Activated CD4-positive, alpha-beta T cell treated with anti-CD3 and anti-CD28 coated beads, Interleukin-2, Interleukin-6, amounts not matched to agents 100 ng/mL and 50 ng/mL, durations not matched to agents 16 hours and 8 hours (primary cell): Measurements from ENCODE around the gene MROH2A.

Source experiments
- DNase-seq: peaks from one replicate; pipeline ENCODE4 v3.0.0-alpha.2; 2020

Gene MROH2A

DNA sequence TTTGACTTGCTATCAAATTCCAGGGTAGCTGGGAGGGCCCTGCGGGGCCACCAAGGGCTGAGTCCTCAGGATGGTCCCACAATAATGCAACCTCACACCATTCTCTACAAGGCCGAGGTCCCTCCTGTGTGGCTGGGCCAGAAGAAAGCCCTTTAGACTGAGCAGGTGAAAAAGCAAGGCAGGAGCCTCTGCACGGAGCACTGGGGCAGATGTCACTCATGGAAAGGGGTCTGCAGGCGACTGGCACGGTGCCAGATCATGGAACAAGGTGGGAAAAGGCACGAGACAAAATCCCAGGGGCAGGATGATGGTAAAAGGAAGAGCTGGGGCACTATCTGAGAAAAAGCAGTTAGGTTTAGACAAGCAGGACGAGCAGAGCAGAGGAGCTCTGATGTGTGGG is 60.1 kb downstream of the MROH2A start:
- no peak for DNase-seq

DNA sequence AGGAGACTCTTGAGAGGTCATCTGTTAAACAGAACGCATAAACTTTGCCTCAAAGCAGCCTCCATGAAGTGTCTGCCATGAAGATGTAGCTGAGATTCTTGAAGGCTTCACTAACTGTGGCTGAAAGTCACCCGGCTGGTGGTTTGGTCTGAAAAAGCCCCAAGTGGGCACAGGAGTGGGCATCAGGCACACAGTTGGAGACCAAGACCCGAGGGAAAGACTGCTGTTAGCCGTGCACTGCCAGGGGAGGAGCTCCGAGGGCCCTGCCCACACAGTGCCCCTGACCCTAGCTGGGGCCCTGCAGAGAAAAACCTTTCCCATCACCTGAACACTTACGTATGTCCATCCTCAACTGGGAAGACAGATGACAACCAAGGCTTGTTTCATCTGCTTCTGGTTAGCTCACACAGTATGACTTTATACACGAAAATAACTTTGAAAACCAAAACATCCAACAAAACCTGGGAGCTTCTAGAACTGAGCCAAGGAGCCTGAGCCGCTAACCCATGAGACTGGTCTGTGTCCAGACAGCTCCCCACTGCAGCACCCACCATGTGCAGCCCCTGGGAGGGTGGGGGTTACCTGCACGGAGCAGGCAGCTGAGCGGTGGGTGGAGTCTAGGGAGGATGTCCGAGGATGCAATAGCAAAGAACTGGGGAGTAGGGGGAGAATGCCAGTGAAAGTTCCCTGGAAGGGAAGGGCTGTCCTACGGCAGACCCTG is 60.8 kb downstream of the MROH2A start:
- no peak for DNase-seq

DNA sequence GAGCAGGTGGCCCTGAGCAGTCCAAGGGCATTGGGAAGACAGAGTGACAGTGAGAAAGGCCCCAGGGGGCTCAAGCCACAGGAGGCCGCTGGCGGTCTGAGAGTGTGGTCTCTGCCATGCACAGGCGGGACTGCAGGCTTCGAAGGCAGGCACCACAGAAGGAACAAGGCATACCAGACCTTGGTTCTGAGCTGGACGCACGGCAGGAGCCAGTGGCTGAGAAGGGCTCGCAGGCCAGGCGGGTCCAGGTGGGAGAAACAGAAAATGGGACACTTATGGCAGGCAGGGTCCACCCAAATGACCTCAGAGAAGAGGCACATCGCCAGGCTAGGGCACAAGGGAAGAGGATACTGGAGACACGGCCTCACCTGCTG is 61.3 kb downstream of the MROH2A start:
- DNase-seq = no peak

DNA sequence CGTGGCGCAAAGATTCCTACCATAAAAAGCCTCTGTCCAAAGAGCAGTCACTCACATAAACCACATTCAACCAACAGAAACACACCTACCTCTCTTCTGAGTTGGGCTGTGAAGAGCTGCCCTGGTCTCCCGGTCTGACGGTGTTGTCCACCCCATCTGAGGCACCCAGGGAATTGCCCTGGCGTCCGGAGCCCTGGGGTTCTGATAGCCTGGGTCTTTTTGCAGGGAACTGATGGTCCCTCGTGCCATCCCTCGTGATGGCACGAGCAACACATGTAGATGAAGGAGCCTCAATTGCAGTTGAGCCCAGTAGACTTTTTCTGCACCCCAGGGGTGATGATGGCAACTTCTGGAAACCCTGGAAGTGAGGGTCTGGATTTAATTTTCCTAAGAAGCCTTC is 62.4 kb downstream of the MROH2A start:
- DNase-seq = no peak

DNA sequence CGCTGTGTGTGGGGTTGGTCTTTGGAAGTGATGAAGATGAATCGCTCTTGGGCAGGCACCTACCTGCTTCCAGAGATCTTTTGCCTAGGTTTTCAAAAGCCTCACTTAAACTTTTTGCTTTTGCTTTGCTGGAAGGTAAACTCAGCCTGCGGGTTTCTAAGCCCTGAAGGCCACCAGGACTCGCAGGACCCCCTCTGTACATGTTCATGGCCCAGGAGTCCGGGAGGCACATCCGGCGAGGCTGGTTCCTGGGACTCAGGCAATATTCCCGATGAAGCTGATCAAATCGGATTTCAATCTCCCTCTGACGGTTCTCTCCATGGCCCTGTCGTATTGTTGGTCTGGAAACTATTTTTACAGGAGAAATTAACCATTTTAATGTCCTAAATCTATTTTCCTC is 63.1 kb downstream of the MROH2A start:
- no peak for DNase-seq

DNA sequence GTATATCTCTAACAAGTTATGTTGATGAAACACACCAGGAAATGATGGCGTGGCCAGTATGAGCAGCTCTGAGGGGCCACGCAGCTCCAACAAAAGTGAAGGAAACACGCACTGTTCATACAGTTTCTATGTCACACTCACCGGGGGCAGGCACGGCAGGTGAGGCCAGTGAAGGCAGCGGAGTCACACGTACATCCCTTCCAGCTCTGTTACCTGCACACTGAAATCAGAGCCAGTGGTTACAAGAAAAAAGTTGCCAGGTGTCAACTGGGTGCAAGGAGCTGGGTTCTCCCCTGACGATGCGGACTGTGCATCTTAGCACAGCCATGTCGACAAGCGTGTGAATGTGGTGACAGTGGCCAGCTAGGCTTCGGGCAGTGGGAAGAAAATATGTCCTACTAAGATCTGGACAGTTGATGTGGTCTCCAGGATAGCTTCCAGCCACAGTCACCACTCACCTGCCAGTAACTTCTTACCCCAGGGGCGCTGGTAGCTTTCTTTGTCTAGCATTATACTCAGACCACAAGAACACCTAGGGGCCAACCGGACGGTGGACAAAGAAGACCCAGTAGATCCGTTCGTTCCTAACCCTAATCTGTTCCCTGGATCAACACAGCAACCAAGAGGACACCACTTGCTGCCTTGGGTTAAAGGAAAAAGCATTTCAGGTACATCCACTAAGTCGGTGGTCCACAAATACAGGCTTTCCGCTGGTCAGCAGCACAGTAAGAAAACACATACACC is 66.1 kb downstream of the MROH2A start:
- DNase-seq = no peak

DNA sequence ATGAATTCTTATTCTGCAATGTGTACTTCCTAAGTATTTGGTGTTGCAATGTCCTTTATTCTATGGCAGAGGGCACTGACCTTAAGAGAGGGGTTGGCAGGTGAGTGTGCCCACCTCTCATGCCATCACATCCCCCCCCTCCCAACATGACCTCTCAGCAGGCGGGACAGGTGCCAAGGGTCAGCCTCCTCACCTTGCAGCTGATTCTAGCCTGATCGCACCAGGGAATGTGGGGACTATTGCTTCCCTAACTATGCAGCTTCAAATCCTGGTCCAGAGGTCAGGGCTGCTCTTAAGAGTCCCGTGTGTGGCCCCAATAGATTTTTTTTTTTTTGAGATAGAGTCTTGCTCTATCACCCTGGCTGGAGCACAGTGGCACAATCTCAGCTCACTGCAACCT is 66.7 kb downstream of the MROH2A start:
- no peak for DNase-seq

DNA sequence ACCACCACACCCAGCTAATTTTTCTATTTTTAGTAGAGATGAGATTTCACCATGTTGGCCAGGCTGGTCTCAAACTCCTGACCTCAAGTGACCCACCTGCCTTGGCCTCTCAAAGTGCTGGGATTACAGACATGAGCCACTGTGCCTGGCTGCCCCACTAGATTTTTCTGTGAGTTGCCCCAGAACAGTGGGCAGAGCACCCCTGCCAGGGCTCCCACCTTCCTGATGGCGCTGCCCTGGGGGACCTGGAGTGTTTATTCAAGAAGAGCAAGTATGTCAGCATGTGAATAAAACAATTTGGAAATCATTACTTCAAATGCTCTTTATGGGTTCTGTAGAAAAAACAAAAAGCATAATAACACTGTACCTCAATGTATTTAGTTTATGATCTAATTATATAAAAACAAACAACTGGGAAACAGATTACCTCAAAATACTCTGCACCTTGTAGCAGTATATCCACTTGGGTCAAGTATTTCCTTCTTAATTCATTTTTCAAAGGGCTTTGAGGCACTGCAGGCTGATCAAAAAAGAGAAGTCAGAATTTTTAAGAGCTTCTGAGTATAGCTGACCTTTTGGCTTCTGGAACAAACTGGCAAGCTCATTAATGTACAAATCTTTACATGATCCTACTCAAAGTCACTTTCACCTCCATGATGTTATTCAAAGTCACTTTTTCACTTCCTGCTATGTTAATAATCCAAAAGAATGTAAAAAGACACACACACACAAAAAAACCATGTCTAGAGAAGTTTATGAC is 67.4 kb downstream of the MROH2A start:
- DNase-seq = no peak

DNA sequence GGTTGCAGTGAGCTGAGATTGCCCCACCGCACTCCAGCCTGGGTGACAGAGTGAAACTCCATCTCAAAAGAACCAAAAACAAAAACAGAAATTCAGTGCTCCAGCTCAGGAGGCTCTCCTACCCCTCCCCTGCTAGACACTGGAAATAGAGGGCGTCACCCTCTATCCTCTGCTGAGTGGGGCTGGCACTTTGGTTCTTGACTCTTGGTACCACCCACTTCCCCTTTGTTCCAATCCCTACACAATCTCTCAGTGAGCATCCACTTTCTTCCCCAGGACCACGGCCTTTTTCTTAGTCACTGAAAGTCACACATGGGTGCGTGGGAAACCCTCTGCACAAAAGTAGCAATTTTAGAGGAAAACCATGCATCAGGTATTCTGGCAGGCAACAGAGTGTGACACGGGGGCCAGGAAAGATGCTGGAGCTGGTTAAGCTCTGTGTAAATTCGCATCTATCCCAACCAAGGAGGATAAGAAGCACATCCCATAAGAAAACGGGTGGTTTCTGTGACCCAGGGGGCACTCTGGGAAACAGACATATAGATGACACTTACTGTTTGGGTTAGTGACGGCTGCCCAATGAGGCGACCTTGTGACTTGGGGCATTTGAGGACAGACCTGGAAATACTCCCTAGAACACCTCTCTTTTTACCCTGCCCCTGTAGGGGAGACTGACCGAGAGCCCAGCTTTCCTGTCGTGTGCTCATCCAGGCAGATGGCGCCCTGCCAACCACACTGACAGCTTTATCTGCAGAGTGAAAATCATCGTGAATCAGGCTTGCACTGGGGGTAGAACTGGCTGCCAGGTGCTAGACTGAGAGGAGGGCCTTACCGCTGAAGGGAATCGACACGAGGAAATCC is 68.5 kb downstream of the MROH2A start:
- DNase-seq = no peak

DNA sequence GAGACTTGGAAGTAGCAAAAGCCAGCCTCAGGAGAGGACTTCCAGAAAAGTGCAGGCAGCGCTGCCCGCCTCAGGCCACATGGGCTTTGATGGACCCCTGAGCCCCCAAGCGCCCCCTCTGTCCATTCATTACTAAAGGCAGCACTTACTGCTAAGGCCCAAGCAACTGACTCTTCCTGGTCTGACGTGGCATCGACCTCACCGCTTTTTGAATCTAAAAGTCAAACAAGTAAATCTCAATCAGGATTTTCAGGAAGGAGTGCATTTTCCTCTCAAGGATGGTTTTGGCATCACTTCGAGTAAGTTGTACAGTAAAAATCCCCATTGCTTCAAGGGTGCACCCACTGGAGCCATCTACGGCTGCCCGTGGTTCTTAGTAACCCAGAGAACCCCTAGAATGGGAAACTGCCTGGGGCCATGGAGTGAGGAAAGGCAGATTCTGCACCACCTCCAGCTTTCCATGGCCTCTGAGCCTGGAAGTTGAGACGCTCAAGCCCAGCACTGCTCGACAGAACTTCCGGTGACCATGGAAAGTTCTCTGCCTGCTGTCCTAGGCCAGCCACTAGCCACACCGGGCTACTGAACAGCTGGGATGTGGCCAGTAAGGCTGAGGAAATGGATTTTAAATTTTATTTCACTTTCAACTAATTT is 69.2 kb downstream of the MROH2A start:
- DNase-seq = no peak

DNA sequence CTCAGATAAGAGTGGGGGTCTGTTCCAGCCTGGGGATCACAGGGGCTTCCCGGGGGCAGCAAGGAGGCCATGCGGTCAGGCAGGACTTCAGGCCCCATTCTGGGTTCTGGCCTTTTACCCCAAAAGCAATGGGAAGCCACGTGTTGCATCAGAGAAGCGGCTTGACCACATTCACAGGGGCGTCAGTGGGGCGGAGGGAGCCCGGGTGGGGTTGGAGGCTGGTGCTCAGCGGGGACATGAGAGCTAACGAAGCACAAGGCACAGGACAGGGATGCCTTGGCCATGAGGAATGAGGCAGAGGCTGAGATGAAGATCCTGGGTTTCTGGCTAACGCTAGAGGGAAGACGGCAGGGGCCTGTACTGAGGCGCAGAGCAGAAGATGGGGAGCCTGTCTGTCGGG is 70.1 kb downstream of the MROH2A start:
- DNase-seq = no peak

DNA sequence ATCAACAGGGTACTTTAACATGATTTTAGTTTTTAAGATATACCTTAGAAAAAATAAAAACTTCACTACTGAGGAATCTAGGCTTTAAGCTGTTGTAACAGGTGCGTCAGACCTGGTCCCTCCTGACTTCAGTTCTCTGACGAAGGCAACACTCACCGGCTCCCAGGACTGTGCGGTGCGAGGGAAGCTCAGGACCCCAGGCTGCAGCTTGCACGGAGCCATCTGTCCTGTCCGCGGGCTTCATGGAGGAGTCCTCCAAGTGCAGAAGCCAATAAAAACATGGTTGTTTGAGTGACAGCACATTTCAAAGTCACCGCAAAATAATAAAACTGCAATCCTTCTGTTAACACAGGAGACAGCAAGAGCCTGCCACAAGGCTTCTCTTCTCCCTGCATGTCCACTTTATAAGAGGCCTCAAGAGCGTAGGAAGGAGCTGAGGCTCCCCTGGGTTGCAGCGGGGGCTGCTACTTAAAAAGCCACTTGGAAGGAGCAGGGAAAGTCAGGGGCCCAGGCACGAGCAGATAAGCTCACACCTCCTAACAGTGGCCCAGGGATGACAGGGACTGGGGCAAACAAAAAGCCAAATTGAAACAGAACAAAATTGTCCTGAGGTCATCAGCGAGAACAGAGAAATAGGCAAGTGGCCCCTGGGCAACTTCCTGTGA is 71.6 kb downstream of the MROH2A start:
- DNase-seq = no peak

DNA sequence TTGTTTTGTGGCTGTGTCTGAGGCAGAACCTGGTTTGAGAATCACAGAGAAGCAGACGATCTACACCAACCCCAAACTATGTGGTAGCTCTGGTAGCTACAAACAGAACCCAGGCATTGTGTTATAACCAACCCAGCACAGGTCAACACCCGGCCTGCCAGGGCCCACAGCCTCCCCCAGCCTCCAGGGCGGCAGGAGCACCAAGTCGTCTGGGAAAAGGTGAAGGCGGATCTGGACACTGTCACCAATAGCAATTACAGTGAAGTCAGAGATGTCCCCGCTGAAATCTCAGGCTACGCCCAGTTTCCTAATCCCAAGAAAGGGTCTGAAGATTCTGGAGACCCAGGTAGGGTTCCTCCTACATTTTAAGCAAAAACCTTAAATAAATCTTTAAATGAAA is 72.6 kb downstream of the MROH2A start:
- DNase-seq = no peak

DNA sequence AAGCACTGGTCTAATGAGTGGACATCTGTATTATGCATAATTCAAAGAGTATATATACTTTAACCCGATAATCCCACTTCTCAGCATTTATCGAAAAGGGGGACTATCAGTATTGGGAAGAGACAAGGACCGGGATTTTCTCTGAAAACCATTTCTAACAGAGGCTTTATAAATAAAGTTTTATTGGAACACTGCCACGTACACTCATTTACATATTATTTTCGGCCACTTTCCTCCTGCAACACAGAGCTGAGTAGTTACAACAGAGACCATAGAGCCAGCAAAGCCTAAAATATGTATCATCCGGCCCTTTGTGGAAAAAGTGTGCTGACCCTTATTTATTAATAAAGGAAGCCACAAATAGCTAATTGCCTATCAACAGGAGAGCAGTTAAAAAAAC is 73.0 kb downstream of the MROH2A start:
- DNase-seq = no peak

DNA sequence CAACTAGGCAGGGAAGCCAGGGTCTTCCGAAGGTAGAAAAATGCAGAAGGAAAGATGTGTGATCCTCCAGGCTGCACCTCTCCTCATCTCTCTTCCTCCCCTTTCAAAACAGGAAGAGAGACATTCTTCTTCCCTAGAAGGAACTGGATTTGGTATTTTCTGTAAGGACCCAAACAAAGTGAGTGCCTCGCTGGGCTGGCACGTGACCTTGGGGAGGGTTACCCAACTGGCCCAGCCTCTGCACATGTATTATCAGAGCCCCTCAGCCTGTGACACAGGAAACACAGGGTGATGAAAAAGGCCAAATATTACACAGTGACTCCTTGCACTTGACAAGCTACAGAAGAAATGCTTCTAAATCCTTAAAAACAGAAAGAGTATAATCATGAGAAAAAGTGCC is 73.9 kb downstream of the MROH2A start:
- no peak for DNase-seq

DNA sequence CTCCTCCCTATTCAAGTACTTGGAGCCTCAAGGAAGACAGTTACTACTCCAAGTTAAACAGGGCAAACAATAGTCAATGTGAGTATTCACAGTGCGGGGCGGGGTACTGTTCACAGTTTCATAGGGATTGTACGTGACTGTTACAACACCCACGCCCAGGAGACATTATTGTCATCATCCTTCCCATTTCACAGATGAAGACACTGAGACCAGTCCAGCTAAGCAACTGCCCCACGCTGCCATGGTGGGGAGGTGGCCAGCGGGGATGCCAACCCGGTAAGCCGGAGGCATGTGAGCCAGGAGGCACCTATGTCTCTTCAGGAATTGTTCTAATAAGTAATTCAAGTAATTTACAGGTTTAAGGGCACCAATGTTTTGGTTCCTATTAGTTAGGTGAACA is 75.2 kb downstream of the MROH2A start:
- no peak for DNase-seq

DNA sequence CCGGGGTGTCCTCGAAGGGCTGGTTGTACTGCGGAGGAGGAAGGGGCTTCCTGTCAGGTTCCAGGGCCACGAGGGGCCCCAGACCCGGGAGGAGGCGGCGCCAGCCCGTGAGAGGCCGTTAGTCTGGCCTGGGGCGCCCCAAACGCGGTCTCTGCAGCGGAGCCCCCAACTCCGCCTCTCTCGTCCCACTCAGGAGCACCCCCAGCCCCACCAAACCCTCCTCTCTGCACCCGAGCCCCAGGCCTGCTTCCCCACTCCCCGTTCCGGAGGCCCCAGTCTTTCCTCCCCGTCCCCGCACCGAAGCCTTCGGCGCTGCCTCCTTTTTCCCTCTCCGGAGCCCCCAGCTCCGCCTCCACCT is 75.7 kb downstream of the MROH2A start:
- DNase-seq = no peak

DNA sequence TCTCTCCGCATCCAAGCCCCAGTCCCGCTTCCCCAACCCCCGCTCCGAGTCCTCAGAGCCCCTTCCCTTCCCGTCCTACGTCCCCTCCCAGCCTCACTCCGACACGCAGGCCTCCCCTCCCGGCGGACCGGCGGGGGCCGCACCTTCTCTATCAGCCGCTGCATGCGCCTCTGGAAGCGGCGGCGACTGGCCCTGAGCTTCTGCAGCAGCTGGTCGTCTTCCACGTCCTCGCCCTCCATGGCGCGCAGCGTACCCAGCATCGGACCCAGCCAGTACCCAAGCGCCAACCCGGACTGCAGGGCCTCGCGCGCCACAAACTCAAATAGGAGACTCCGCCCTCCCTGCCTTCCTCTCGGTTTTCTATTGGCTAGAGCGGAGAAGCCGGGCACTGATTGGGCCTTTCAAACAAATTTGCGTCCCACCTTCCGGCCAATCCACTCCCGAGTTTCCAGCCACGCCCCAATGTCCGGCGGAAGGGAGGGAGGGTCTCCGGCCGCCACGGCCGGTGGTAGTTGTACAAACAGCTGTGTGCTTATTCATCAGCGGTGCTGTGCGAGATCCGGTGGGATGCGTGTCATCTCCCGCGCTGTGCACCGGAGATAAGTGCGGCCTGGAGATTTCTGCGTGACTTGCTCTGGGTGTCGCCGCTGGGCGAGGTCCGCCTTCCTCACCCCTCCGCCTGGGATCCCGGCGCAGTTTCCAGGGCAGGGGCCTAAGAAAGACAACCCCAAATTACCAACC is 76.3 kb downstream of the MROH2A start, which contains the start of gene HJURP:
HJURP (minus strand) TSS at position 295 of the 741 bp plus-strand sequence; CDS start at position 260, 35 bp downstream.
- DNase-seq = peak; percentile 98

DNA sequence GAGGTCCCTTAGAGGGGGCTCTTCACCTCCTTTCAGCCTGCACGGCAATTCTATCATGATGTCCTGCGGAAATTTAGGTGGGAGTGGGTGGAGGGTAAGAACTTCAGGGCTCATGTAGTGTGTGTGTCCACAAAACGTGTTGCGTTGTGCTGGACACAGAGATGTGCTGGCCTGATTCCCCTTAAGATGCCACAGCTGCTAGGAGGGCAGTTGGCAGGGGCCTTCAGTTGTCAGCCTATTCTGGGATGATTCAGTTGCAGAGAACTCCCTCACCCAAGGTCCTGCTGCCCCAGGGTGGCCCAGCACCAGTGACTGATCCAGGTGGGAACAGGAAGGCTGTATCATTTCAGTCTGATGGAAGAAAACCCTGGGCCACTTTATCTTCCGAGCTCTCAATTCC is 77.2 kb downstream of the MROH2A start:
- no peak for DNase-seq

DNA sequence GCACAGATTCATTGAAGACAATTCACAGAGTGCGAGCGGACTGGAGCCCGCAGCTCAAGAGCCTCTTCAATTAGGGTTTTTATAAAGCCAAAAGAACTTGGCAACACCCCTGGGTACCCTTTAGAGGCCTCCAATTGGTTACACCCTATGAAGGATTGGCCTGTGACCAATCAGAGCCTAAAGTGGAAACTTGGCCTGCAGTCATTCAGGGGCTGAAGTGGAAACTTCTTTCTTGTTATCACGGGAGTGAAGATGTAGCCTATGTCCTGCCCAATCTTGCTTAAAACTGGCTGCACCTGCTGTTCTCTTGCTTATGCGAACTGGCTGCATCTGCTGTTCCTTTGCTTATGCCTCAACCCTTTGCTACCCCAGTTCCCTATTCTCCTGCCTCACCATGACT is 78.1 kb downstream of the MROH2A start:
- DNase-seq = no peak

DNA sequence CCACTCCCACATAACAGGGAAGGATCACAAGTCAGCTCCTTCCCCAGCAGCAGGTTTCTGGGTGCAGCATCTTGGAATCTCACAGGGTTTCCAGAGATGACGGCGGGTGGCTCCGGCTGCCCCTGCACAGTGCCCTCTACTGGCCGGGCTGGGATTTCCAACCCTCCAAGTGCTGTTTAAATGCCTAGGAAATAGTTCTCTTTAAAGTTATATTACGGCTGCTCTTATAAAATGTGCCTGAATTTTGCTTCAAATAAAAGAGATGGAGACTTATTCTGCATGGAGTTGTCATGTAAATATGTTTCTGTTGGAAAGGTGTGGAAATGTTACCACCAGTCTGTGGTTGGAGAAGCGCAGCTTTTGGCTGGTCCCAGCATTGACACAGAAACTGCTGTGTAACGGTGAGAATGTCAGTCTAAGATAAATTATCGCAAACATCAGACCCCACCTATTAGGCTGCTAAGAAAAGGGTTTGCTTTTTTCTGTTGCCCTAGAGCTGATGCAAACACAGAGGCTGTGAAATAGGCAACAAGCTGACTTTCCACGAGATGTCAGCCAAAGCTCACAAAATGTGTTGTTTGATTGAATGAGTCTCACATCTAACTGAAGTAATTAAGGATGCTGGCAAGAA is 79.5 kb downstream of the MROH2A start:
- DNase-seq = peak; percentile 72
